ENCODE measurements around the gene DDX10.

DDX10 gene

GRCh38 chr11:108718466-108718865 is 53.6 kb downstream of the DDX10 start:
- WGBS (ENCODE audit: extremely low coverage, insufficient coverage, low lambda C conversion rate), result no CpG with 5 or more reads among the region's 2 CpGs
- H3K4ac ChIP-seq (ENCODE audit: low read depth, low read length), result no peak overlapping the region
- no peak overlapping the region for H2BK15ac ChIP-seq (replicated peaks; ENCODE audit: low read depth)

GRCh38 chr11:108724974-108725689 is 60.3 kb downstream of the DDX10 start:
- WGBS (ENCODE audit: extremely low coverage, insufficient coverage, low lambda C conversion rate), result no CpG with 5 or more reads among the region's 5 CpGs
- H3K18ac ChIP-seq (ENCODE audit: low read length), result no peak overlapping the region
- H4K8ac ChIP-seq (ENCODE audit: low read depth, low read length), result no peak overlapping the region

More at GRCh38 chr11:108718466-108718865, 53.6 kb downstream of the DDX10 start:
- no peak for DNase-seq
- Histone ChIP-seq H2BK120ac (ENCODE audit: low read depth, low read length) (no peak overlapping the region), H3K27ac (ENCODE audit: low read depth, low read length) (no peak overlapping the region), H3K56ac (ENCODE audit: low read length) (no peak overlapping the region), H3K79me2 (ENCODE audit: control insufficient read depth, insufficient read depth, low read length) (no peaks in the 10 kb centered on the region), H2AK5ac (ENCODE audit: low read length) (no peak overlapping the region), H3K4me2 (ENCODE audit: low read length) (no peak overlapping the region), H3K9ac (ENCODE audit: low read length) (no peak overlapping the region), H3K4me1 (ENCODE audit: control insufficient read depth, low read depth, low read length) (no peaks in the 10 kb centered on the region), H3K36me3 (ENCODE audit: control insufficient read depth, insufficient read depth, low read length) (no peaks in the 10 kb centered on the region), H4K5ac (ENCODE audit: low read length) (no peak overlapping the region), H3K4me3 (ENCODE audit: low read length) (no peak overlapping the region), H3K18ac (ENCODE audit: low read length) (no peak overlapping the region), H2BK5ac (ENCODE audit: low read length) (no peak overlapping the region), H4K8ac (ENCODE audit: low read depth, low read length) (no peak overlapping the region), H3K23ac (ENCODE audit: low read length) (no peak overlapping the region), H3K27me3 (ENCODE audit: insufficient read depth, low read length, poor library complexity) (no peaks in the 10 kb centered on the region), H3K79me1 (ENCODE audit: low read length) (no peaks in the 10 kb centered on the region)

GRCh38 chr11:108726077-108726800 is 61.4 kb downstream of the DDX10 start:
- Histone ChIP-seq H3K9ac (ENCODE audit: low read length) (no peak overlapping the region), H2BK5ac (ENCODE audit: low read length) (no peak overlapping the region)

More at GRCh38 chr11:108724974-108725689, 60.3 kb downstream of the DDX10 start:
- no peak overlapping the region for H3K56ac ChIP-seq (ENCODE audit: low read length)
- no peak overlapping the region for H3K23ac ChIP-seq (ENCODE audit: low read length)
- no peak overlapping the region for H3K4me2 ChIP-seq (ENCODE audit: low read length)
- H3K36me3 ChIP-seq (ENCODE audit: control insufficient read depth, insufficient read depth, low read length), result no peaks in the 10 kb centered on the region
- no peaks in the 10 kb centered on the region for H3K4me1 ChIP-seq (ENCODE audit: control insufficient read depth, low read depth, low read length)
- no peak overlapping the region for H3K9ac ChIP-seq (ENCODE audit: low read length)
- H3K79me2 ChIP-seq (ENCODE audit: control insufficient read depth, insufficient read depth, low read length), result no peaks in the 10 kb centered on the region
- H4K5ac ChIP-seq (ENCODE audit: low read length), result no peak overlapping the region
- H2BK15ac ChIP-seq (replicated peaks; ENCODE audit: low read depth), result no peak overlapping the region
- no peak overlapping the region for H3K27ac ChIP-seq (ENCODE audit: low read depth, low read length)
- no peak overlapping the region for H2AK5ac ChIP-seq (ENCODE audit: low read length)
- no peak overlapping the region for H3K4ac ChIP-seq (ENCODE audit: low read depth, low read length)
- H3K4me3 ChIP-seq (ENCODE audit: low read length), result no peak overlapping the region
- H2BK120ac ChIP-seq (ENCODE audit: low read depth, low read length), result no peak overlapping the region
- H2BK5ac ChIP-seq (ENCODE audit: low read length), result no peak overlapping the region
- no peak for DNase-seq
- H3K27me3 ChIP-seq (ENCODE audit: insufficient read depth, low read length, poor library complexity), result no peaks in the 10 kb centered on the region
- H3K79me1 ChIP-seq (ENCODE audit: low read length), result no peaks in the 10 kb centered on the region

GRCh38 chr11:108727665-108728064 is 62.8 kb downstream of the DDX10 start:
- H3K27me3 ChIP-seq (ENCODE audit: insufficient read depth, low read length, poor library complexity), result no peaks in the 10 kb centered on the region
- WGBS (ENCODE audit: extremely low coverage, insufficient coverage, low lambda C conversion rate), result no CpG with 5 or more reads among the region's 3 CpGs
- no peak overlapping the region for H3K9ac ChIP-seq (ENCODE audit: low read length)
- no peak overlapping the region for H4K5ac ChIP-seq (ENCODE audit: low read length)
- H3K4me3 ChIP-seq (ENCODE audit: low read length), result no peak overlapping the region
- H3K79me1 ChIP-seq (ENCODE audit: low read length), result peaks cover 4% of the 10 kb centered on the region
- H3K4ac ChIP-seq (ENCODE audit: low read depth, low read length), result no peak overlapping the region
- H3K36me3 ChIP-seq (ENCODE audit: control insufficient read depth, insufficient read depth, low read length), result no peaks in the 10 kb centered on the region
- no peak overlapping the region for H3K23ac ChIP-seq (ENCODE audit: low read length)
- DNase-seq, result no peak
- H3K56ac ChIP-seq (ENCODE audit: low read length), result no peak overlapping the region
- no peak overlapping the region for H3K18ac ChIP-seq (ENCODE audit: low read length)
- H2BK120ac ChIP-seq (ENCODE audit: low read depth, low read length), result no peak overlapping the region
- H3K4me1 ChIP-seq (ENCODE audit: control insufficient read depth, low read depth, low read length), result no peaks in the 10 kb centered on the region
- H3K27ac ChIP-seq (ENCODE audit: low read depth, low read length), result no peak overlapping the region
- H4K8ac ChIP-seq (ENCODE audit: low read depth, low read length), result no peak overlapping the region
- no peak overlapping the region for H3K4me2 ChIP-seq (ENCODE audit: low read length)
- no peak overlapping the region for H2AK5ac ChIP-seq (ENCODE audit: low read length)
- no peaks in the 10 kb centered on the region for H3K79me2 ChIP-seq (ENCODE audit: control insufficient read depth, insufficient read depth, low read length)
- H2BK5ac ChIP-seq (ENCODE audit: low read length), result no peak overlapping the region
- no peak overlapping the region for H2BK15ac ChIP-seq (replicated peaks; ENCODE audit: low read depth)

More at GRCh38 chr11:108726077-108726800, 61.4 kb downstream of the DDX10 start:
- Histone ChIP-seq H3K4me1 (ENCODE audit: control insufficient read depth, low read depth, low read length) (no peaks in the 10 kb centered on the region), H3K79me1 (ENCODE audit: low read length) (no peaks in the 10 kb centered on the region), H3K4ac (ENCODE audit: low read depth, low read length) (no peak overlapping the region), H2BK120ac (ENCODE audit: low read depth, low read length) (no peak overlapping the region), H3K79me2 (ENCODE audit: control insufficient read depth, insufficient read depth, low read length) (no peaks in the 10 kb centered on the region), H3K27ac (ENCODE audit: low read depth, low read length) (no peak overlapping the region), H4K8ac (ENCODE audit: low read depth, low read length) (no peak overlapping the region), H3K23ac (ENCODE audit: low read length) (no peak overlapping the region), H3K4me2 (ENCODE audit: low read length) (no peak overlapping the region), H3K27me3 (ENCODE audit: insufficient read depth, low read length, poor library complexity) (no peaks in the 10 kb centered on the region), H2BK15ac (replicated peaks; ENCODE audit: low read depth) (no peak overlapping the region), H2AK5ac (ENCODE audit: low read length) (no peak overlapping the region), H3K18ac (ENCODE audit: low read length) (no peak overlapping the region), H3K56ac (ENCODE audit: low read length) (no peak overlapping the region), H4K5ac (ENCODE audit: low read length) (no peak overlapping the region), H3K4me3 (ENCODE audit: low read length) (no peak overlapping the region), H3K36me3 (ENCODE audit: control insufficient read depth, insufficient read depth, low read length) (no peaks in the 10 kb centered on the region)
- WGBS (ENCODE audit: extremely low coverage, insufficient coverage, low lambda C conversion rate), result no CpG with 5 or more reads among the region's 4 CpGs
- no peak for DNase-seq

DNA sequence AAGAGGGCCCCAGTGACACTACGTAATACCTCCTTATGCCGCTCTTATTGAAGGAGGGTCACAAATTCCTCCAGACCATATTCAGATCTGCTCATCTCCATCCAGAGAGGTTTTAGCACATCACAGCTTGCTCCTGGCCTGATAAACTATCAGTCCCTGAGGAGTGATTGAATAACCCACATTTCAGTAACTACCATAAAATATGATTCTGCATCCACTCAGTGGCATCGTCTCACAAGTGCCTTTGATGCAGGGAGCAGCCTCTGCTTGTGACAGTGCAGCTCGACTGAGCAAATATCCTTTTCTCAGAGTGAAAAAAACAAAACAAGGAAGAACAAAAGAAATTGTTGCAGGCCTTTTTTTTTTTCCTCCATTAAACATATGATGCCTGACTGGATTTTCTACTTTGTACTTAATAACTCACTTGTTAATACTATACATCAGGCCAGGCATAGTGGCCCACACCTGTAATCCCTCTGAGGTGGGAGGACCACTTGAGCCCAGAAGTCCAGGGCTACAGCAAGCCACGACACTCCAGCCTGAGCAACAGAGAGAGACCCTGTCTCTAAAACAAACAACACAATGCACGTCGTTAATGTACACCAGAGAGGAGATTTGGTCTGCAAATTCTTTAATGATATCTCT is 64.5 kb downstream of the DDX10 start:
- H4K5ac ChIP-seq (ENCODE audit: low read length), result no peak overlapping the region
- H3K4ac ChIP-seq (ENCODE audit: low read depth, low read length), result no peak overlapping the region
- H2AK5ac ChIP-seq (ENCODE audit: low read length), result no peak overlapping the region
- no peak overlapping the region for H2BK120ac ChIP-seq (ENCODE audit: low read depth, low read length)
- peaks cover 2% of the 10 kb centered on the region for H3K4me1 ChIP-seq (ENCODE audit: control insufficient read depth, low read depth, low read length)
- H3K4me2 ChIP-seq (ENCODE audit: low read length), result no peak overlapping the region
- no peak overlapping the region for H4K8ac ChIP-seq (ENCODE audit: low read depth, low read length)
- WGBS (ENCODE audit: extremely low coverage, insufficient coverage, low lambda C conversion rate), result no CpG with 5 or more reads among the region's 7 CpGs
- H3K36me3 ChIP-seq (ENCODE audit: control insufficient read depth, insufficient read depth, low read length), result no peaks in the 10 kb centered on the region
- no peak for DNase-seq
- no peaks in the 10 kb centered on the region for H3K27me3 ChIP-seq (ENCODE audit: insufficient read depth, low read length, poor library complexity)
- peaks cover 4% of the 10 kb centered on the region for H3K79me1 ChIP-seq (ENCODE audit: low read length)
- no peak overlapping the region for H3K4me3 ChIP-seq (ENCODE audit: low read length)
- H3K18ac ChIP-seq (ENCODE audit: low read length), result no peak overlapping the region
- no peak overlapping the region for H3K56ac ChIP-seq (ENCODE audit: low read length)
- H2BK15ac ChIP-seq (replicated peaks; ENCODE audit: low read depth), result no peak overlapping the region
- H3K9ac ChIP-seq (ENCODE audit: low read length), result no peak overlapping the region
- no peak overlapping the region for H3K27ac ChIP-seq (ENCODE audit: low read depth, low read length)
- no peak overlapping the region for H3K23ac ChIP-seq (ENCODE audit: low read length)
- H2BK5ac ChIP-seq (ENCODE audit: low read length), result no peak overlapping the region
- no peaks in the 10 kb centered on the region for H3K79me2 ChIP-seq (ENCODE audit: control insufficient read depth, insufficient read depth, low read length)

Measured in mesendoderm (in vitro differentiated cells).